Measurements from ENCODE around the gene CD53.

Gene CD53

GRCh38 chr1:110888049-110888448 is 15.1 kb downstream of the CD53 start:
- no peak for ATAC-seq
- TF ChIP-seq BACH2 (CRISPR knock-in tag; IDR thresholded peaks at IDR 0.05; ENCODE audit: borderline replicate concordance) (no peak), GLIS3 (CRISPR knock-in tag; IDR thresholded peaks at IDR 0.05) (no peak), PATZ1 (CRISPR knock-in tag; IDR thresholded peaks at IDR 0.05; ENCODE audit: borderline replicate concordance) (no peak), CSDC2 (CRISPR knock-in tag; IDR thresholded peaks at IDR 0.05) (no peak), OSR1 (CRISPR knock-in tag; IDR thresholded peaks at IDR 0.05) (no peak), RARB (CRISPR knock-in tag; IDR thresholded peaks at IDR 0.05) (no peak), ZNF70 (CRISPR knock-in tag; IDR thresholded peaks at IDR 0.05) (no peak), SNAI2 (CRISPR knock-in tag; IDR thresholded peaks at IDR 0.05) (no peak), TCF4 (CRISPR knock-in tag; IDR thresholded peaks at IDR 0.05; ENCODE audit: borderline replicate concordance) (no peak), ZC3H10 (CRISPR knock-in tag; IDR thresholded peaks at IDR 0.05) (no peak), ISL1 (CRISPR knock-in tag; IDR thresholded peaks at IDR 0.05) (no peak), POU6F1 (CRISPR knock-in tag; IDR thresholded peaks at IDR 0.05; ENCODE audit: borderline replicate concordance, low read depth) (no peak), TOX (CRISPR knock-in tag; IDR thresholded peaks at IDR 0.05; ENCODE audit: borderline replicate concordance) (no peak), ZNF565 (CRISPR knock-in tag; conservative IDR thresholded peaks at IDR 0.05; ENCODE audit: low read depth) (no peak)
- TF ChIP-seq, protein P1, sequence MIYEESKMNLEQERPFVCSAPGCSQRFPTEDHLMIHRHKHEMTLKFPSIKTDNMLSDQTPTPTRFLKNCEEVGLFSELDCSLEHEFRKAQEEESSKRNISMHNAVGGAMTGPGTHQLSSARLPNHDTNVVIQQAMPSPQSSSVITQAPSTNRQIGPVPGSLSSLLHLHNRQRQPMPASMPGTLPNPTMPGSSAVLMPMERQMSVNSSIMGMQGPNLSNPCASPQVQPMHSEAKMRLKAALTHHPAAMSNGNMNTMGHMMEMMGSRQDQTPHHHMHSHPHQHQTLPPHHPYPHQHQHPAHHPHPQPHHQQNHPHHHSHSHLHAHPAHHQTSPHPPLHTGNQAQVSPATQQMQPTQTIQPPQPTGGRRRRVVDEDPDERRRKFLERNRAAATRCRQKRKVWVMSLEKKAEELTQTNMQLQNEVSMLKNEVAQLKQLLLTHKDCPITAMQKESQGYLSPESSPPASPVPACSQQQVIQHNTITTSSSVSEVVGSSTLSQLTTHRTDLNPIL (CRISPR knock-in tag; IDR thresholded peaks at IDR 0.05; ENCODE audit: low read depth) = no peak
- TF ChIP-seq, protein P2, sequence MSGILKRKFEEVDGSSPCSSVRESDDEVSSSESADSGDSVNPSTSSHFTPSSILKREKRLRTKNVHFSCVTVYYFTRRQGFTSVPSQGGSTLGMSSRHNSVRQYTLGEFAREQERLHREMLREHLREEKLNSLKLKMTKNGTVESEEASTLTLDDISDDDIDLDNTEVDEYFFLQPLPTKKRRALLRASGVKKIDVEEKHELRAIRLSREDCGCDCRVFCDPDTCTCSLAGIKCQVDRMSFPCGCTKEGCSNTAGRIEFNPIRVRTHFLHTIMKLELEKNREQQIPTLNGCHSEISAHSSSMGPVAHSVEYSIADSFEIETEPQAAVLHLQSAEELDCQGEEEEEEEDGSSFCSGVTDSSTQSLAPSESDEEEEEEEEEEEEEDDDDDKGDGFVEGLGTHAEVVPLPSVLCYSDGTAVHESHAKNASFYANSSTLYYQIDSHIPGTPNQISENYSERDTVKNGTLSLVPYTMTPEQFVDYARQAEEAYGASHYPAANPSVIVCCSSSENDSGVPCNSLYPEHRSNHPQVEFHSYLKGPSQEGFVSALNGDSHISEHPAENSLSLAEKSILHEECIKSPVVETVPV (CRISPR knock-in tag; IDR thresholded peaks at IDR 0.05) = no peak
- TF ChIP-seq, protein P3, sequence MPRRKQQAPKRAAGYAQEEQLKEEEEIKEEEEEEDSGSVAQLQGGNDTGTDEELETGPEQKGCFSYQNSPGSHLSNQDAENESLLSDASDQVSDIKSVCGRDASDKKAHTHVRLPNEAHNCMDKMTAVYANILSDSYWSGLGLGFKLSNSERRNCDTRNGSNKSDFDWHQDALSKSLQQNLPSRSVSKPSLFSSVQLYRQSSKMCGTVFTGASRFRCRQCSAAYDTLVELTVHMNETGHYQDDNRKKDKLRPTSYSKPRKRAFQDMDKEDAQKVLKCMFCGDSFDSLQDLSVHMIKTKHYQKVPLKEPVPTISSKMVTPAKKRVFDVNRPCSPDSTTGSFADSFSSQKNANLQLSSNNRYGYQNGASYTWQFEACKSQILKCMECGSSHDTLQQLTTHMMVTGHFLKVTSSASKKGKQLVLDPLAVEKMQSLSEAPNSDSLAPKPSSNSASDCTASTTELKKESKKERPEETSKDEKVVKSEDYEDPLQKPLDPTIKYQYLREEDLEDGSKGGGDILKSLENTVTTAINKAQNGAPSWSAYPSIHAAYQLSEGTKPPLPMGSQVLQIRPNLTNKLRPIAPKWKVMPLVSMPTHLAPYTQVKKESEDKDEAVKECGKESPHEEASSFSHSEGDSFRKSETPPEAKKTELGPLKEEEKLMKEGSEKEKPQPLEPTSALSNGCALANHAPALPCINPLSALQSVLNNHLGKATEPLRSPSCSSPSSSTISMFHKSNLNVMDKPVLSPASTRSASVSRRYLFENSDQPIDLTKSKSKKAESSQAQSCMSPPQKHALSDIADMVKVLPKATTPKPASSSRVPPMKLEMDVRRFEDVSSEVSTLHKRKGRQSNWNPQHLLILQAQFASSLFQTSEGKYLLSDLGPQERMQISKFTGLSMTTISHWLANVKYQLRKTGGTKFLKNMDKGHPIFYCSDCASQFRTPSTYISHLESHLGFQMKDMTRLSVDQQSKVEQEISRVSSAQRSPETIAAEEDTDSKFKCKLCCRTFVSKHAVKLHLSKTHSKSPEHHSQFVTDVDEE (CRISPR knock-in tag; IDR thresholded peaks at IDR 0.05) = no peak

- TF ChIP-seq, protein P1 (CRISPR knock-in tag; IDR thresholded peaks at IDR 0.05; ENCODE audit: low read depth) = no peak
- TF ChIP-seq PATZ1 (CRISPR knock-in tag; IDR thresholded peaks at IDR 0.05; ENCODE audit: borderline replicate concordance) (no peak), ESRRG (CRISPR knock-in tag; IDR thresholded peaks at IDR 0.05) (no peak), TOX (CRISPR knock-in tag; IDR thresholded peaks at IDR 0.05; ENCODE audit: borderline replicate concordance) (no peak), ZFP30 (CRISPR knock-in tag; IDR thresholded peaks at IDR 0.05) (no peak), POU6F1 (CRISPR knock-in tag; IDR thresholded peaks at IDR 0.05; ENCODE audit: borderline replicate concordance, low read depth) (no peak), TCF4 (CRISPR knock-in tag; IDR thresholded peaks at IDR 0.05; ENCODE audit: borderline replicate concordance) (no peak)
- TF ChIP-seq, protein P2 (CRISPR knock-in tag; IDR thresholded peaks at IDR 0.05) = no peak
- TF ChIP-seq, protein P3 (CRISPR knock-in tag; IDR thresholded peaks at IDR 0.05) = no peak
- ATAC-seq = no peak
Measured at GRCh38 chr1:110888641-110889040, 15.7 kb downstream of the CD53 start.
